ENCODE data around the gene KMO. TPM values are rescaled to one million over a fixed set of nuclear protein-coding genes. Genes with fewer than 3 reads are reported as not detected.

The KMO gene
- polyA plus RNA-seq, 3 donors, result 4.7 to 9.0 (median 6.4) TPM

- Histone ChIP-seq H3K4me3 (replicated peaks in 1 of 3; ENCODE audit: low read depth in 2 of 3, low read length in 3 of 3) (no peak overlapping the region), H3K36me3 (replicated peaks in 1 of 2; ENCODE audit: control insufficient read depth in 1 of 2, insufficient read depth in 2 of 2, low read length in 2 of 2) (peaks cover 6 to 40% of the 10 kb centered on the region in 2 donors), H3K9ac (ENCODE audit: insufficient read depth, low read length, poor library complexity, severe bottlenecking) (no peak overlapping the region), H2AFZ (ENCODE audit: insufficient read depth, low read depth, low read length, poor library complexity, severe bottlenecking) (no peak overlapping the region), H3K27ac (ENCODE audit: low read depth in 1 of 2, low read length in 2 of 2) (no peak overlapping the region), H4K20me1 (ENCODE audit: insufficient read depth, low read length) (no peaks in the 10 kb centered on the region), H3K27me3 (ENCODE audit: control insufficient read depth in 2 of 2, insufficient read depth in 2 of 2, low read length in 2 of 2) (no peaks in the 10 kb centered on the region), H3K79me2 (ENCODE audit: insufficient read depth, low read length) (peaks cover 62% of the 10 kb centered on the region), H3K4me2 (replicated peaks; ENCODE audit: extremely low read depth, low read length, poor library complexity, severe bottlenecking) (no peak overlapping the region), H3K4me1 (ENCODE audit: control insufficient read depth in 1 of 2, insufficient read depth in 2 of 2, low read length in 2 of 2) (peaks cover 12 to 26% of the 10 kb centered on the region in 2 donors), H3K9me3 (replicated peaks in 1 of 2; ENCODE audit: control insufficient read depth in 1 of 2, insufficient read depth in 1 of 2, low read length in 2 of 2) (no peaks in the 10 kb centered on the region)
- WGBS (ENCODE audit: insufficient coverage), result 100% methylated on average over 1 of the region's 5 CpGs
- peaks cover 16% of the 10 kb centered on the region for H3K4me1 Mint-ChIP-seq
- H3K9me3 Mint-ChIP-seq, result no peaks in the 10 kb centered on the region
- TF ChIP-seq CTCF (IDR thresholded peaks at IDR 0.05), result no peak
- H3K4me3 Mint-ChIP-seq, result no peak overlapping the region
- DNase-seq, result no peak
- H3K27ac Mint-ChIP-seq, result peak overlapping the region in 2 of 7 donors; percentile 10 to 21
- intact Hi-C loops (cut with micrococcal nuclease), result loop anchor here in 1 of 2 donors (10.0 kb wide), 1 partner anchor 213 kb away; the partner anchor contains the start of gene EXO1
- H3K36me3 Mint-ChIP-seq, result peaks cover 25 to 28% of the 10 kb centered on the region in 2 donors
- H3K27me3 Mint-ChIP-seq (ENCODE audit: low read depth in 3 of 3), result no peaks in the 10 kb centered on the region
These were observed 99.5 kb downstream of the KMO start for GRCh38 chr1:241631674-241632073.

- Histone ChIP-seq H3K4me3 (replicated peaks in 1 of 3; ENCODE audit: low read depth in 2 of 3, low read length in 3 of 3) (no peak overlapping the region), H3K4me1 (ENCODE audit: control insufficient read depth in 1 of 2, insufficient read depth in 2 of 2, low read length in 2 of 2) (peaks cover 16 to 30% of the 10 kb centered on the region in 2 donors), H3K79me2 (ENCODE audit: insufficient read depth, low read length) (peaks cover 76% of the 10 kb centered on the region), H3K36me3 (replicated peaks in 1 of 2; ENCODE audit: control insufficient read depth in 1 of 2, insufficient read depth in 2 of 2, low read length in 2 of 2) (peaks cover 6 to 40% of the 10 kb centered on the region in 2 donors), H3K9me3 (replicated peaks in 1 of 2; ENCODE audit: control insufficient read depth in 1 of 2, insufficient read depth in 1 of 2, low read length in 2 of 2) (no peaks in the 10 kb centered on the region), H2AFZ (ENCODE audit: insufficient read depth, low read depth, low read length, poor library complexity, severe bottlenecking) (no peak overlapping the region), H3K9ac (ENCODE audit: insufficient read depth, low read length, poor library complexity, severe bottlenecking) (no peak overlapping the region), H4K20me1 (ENCODE audit: insufficient read depth, low read length) (peaks cover 1% of the 10 kb centered on the region), H3K27ac (ENCODE audit: low read depth in 1 of 2, low read length in 2 of 2) (no peak overlapping the region), H3K4me2 (replicated peaks; ENCODE audit: extremely low read depth, low read length, poor library complexity, severe bottlenecking) (no peak overlapping the region), H3K27me3 (ENCODE audit: control insufficient read depth in 2 of 2, insufficient read depth in 2 of 2, low read length in 2 of 2) (no peaks in the 10 kb centered on the region)
- Mint-ChIP-seq H3K4me1 (peaks cover 22% of the 10 kb centered on the region), H3K36me3 (peaks cover 25 to 28% of the 10 kb centered on the region in 2 donors), H3K9me3 (no peaks in the 10 kb centered on the region), H3K27me3 (ENCODE audit: low read depth in 3 of 3) (no peaks in the 10 kb centered on the region), H3K4me3 (no peak overlapping the region), H3K27ac (no peak overlapping the region)
- intact Hi-C loops (cut with micrococcal nuclease), result loop anchor here in 1 of 2 donors (10.0 kb wide), 1 partner anchor 212 kb away; the partner anchor contains the start of gene EXO1
- no CpG with 5 or more reads among the region's 3 CpGs for WGBS (ENCODE audit: insufficient coverage)
- TF ChIP-seq CTCF (IDR thresholded peaks at IDR 0.05), result no peak
- DNase-seq, result no peak
These were observed 100.8 kb downstream of the KMO start for GRCh38 chr1:241632987-241633386.
